GM21528 (cell line): ENCODE results near the gene CD247.
A peak's percentile ranks its signal among the peaks of the same experiment; 100 is the strongest.
"Not testable (repeated sequence)": the region's sequence is repeated elsewhere in the genome, so short reads cannot be mapped to it uniquely, and the experiment has no call there.

Experiments used
- ATAC-seq: cut with Tn5 transposase; IDR thresholded peaks from one replicate; pipeline ENCODE4 v1.9.1; 2021; ENCODE audit warnings: mild to moderate bottlenecking, moderate library complexity; ENCODE audit not compliant: unreplicated experiment, low FRiP score

Gene CD247

DNA sequence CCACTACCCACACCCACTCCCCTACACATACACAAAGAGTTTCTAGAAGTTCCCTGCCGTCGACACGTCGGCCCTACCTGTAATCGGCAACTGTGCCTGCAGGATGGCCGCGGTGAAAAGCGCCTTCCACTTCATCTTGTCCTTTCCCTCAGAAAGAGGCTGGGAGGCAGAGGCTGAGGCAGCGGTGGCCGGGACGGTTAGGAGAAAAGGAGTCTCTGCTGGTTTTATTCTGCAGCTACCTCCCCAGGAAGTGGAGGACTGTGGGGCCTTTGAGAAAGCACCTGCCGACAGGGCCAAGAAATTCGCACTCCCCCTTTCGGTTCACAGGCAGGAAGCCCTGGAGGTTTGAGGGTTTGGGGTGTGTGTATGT is at the start of gene CD247:
Gene CD247, minus strand, starts transcription at position 199 of the 370 bp plus-strand sequence. Its CDS starts 64 bp downstream, at position 135.
- no peak for ATAC-seq

- no peak for ATAC-seq
Measured at GRCh38 chr1:167567663-167568062, 49.3 kb upstream of the CD247 start.

DNA sequence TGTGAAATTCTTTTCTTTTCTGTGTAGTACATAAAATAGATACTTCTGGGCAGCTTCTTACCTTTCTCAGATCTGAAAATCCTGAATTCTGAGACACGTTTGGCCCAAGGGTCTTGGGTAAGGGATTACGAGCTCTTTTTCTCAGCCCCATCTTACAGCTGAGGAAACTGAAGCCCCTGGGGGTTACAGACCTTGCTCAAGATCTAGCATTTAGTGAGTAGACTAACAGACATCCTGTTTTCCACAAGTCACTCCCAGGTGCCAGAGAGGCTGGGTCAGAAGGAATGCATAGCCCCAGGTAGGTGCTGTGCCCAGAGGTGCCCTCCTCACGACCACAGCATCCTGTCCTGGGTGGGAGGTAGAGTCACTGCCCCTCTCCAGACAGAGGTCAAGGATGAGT is 48.4 kb upstream of the CD247 start:
- ATAC-seq, result no peak

DNA sequence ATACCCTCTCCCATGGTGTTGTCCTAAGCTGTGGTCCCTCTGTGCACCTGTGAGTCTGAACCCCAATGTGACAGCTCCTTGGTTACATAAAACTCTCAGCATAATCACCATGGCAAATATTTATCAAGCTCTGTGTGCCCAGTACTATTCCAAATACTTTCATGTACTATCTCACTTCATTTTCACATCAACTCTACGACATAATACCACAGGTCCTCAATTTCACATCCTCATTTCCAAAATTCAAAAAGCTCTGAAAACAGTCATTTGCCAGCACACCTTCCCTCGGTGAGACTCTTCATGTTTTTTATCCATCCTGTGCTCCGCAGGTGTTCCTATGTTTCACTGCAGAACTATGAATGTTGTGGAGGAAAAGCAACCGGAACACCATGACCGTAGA is 47.6 kb upstream of the CD247 start:
- no peak for ATAC-seq

- no peak for ATAC-seq
Measured at GRCh38 chr1:167564612-167565270, 46.4 kb upstream of the CD247 start.

GRCh38 chr1:167563579-167564246 is 45.4 kb upstream of the CD247 start:
- no peak for ATAC-seq

- no peak for ATAC-seq
Measured at GRCh38 chr1:167562702-167563101, 44.4 kb upstream of the CD247 start.

- ATAC-seq, result no peak
Measured at GRCh38 chr1:167561753-167562152, 43.4 kb upstream of the CD247 start.

DNA sequence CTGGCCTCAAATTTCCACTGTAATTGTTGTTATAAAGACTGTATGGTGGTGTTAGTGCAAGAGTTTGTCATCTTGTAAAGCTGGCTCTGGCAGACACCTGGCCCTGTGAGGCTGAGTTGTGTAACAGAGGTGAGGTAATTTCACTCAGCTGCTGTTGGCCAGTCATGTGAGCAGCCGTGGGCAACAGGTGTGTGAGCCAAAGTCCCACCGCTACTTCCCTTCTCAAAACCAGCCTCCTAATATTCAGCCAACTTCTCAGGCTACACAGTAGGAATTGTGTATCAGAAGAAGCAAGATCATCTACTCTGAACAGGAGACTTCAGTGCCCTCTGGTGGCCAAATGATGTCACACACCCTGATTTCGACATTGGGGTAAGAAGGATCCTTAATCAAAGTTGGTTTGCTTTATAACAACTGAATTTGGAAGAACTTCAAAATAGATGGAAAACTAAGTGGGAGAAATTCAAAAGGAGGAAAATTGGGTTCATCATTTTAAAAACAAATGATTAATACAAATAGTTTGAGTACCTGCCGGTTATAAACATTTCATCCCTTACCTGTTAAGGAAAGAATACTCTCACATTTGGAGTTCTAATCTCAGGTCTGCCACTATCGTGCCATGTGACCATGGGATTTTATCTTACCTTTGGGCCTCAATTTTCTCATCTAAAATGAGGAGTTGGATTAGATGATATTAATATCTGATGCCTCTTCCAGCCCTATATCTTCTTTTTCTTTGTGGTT is 37.8 kb upstream of the CD247 start:
- no peak for ATAC-seq

- not testable (repeated sequence) for ATAC-seq
Measured at GRCh38 chr1:167555072-167555471, 36.7 kb upstream of the CD247 start.

DNA sequence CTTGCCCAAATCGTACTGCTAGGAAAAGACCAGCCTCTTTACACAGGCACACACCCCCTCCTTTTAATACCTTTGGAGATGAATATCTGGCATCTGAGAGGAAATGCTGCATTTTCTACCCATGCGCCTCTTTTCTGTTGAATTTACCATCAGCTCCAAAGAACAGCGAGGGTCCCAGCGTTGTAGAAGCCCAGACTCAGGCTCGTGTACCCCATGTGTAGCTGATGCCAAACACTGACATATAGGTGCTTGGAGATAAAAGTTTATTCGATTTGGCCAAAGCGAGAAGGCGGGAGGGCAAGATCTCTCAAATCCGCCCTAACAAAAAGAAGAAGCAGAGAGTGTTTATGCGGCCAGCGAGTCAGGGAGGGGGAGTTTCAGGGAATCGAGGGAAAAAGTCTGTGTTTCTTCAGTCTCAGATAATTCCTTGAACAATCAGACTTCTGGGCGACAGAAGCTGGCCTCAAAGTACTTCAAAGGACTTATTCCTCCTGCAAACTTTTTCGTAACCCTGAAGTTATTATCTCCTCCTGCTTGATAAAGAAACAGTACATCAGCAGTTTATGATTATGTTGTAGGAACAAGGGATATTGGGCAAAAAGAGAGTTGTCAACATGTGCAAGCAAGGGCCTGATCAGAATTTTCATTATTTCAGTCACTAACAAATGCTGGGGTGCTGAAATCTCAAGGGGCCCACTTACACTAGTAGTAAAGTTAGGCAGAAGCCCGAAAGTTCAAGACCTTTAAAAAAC is 35.9 kb upstream of the CD247 start:
- peak; percentile 19 for ATAC-seq

DNA sequence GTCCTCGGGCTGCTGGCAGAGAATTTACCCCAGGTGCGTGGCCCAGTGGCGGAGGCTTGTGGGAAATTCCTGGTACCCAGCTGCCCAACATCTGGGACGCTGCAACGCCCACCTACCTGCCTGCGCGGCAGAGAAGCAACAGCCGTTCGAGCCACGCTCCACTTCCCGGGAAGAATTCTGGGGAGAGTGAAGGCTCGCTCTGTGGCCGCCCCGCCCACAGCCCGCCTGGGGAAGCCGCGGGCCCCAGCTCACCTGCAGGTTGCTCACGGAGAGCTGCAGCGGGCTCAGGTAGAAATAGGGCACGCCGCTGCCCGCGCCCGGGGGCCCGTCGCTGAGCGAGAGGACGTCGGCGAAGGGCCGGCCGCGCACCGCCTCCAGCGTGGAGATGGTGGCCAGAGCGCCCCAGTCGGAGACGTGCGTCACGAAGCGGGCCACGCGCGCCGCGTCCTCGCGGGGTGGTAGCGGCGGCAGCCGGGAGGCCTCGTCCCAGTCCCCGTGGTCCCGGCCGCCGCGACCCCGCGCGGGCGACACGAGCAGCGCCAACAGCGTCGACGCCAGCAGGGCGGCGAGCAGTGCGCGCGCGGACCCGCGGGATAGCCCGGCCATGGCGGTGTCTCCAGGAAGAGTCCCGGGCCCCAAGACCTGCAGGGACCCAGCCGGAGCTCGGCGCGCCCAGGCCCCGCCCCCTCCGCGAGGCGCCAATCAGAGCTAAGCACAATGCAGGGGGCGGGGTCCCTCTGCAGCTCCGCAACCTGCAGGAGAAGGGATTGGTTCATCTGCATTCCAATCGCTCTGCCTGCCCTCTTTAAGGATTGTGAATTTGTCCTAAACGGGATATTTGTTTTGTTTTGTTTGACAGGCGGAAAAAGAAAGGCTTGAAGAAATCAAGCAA is 35.1 kb upstream of the CD247 start, which contains the start of gene CREG1:
Gene CREG1, minus strand, starts transcription at position 627 of the 892 bp plus-strand sequence.
- peak; percentile 96 for ATAC-seq

- ATAC-seq, result no peak
Measured at GRCh38 chr1:167551362-167551761, 33.0 kb upstream of the CD247 start.

GRCh38 chr1:167548059-167548932 is 30.0 kb upstream of the CD247 start:
- no peak for ATAC-seq

GRCh38 chr1:167546935-167547334 is 28.6 kb upstream of the CD247 start:
- ATAC-seq, result no peak

DNA sequence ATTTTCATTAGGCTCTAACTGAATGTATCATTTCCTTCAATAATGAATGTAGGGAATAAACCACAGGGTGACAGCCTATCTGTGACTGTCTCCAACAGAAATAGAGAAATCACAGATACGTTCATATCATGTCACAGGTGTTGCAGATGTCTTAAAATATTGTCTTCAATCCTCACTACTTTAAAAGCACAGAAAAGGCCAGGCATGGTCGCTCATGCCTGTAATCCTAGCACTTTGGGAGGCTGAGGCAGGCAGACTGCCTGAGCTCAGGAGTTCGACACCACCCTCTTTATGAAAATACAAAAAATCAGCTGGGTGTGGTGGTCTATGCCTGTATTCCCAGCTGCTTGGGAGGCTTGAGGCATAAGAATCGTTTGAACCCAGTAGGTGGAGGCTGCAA is 27.0 kb upstream of the CD247 start:
- no peak for ATAC-seq

DNA sequence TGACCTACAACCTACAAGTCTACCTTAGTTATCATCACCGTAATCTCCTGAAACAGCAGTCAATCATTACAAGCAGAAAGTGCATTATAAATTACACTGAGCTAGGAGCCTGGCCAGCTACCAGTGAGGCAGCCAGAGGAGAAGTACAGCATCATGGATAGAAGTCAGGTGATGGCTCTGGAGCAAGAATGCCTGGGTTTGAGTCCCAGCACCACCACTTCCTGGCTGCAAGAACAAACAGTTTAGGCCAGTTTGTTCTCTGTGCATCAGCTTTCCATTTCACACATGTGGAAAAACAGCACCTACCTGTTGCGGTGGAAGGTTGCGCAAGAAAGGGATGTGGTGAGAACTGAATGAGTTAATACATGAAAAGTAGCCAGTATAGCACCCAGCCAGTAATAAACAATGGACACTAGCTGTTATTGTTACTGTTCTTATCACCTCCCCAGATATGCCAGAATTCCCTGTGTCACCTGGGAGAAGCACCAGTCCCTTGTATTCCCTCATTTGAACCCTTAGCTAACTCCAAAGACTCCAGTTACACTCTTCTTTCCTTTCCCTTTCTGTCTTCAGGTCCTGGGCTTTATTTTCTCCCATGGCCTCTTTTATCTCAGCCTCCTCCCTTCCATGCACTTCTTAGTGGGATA is 26.2 kb upstream of the CD247 start:
- ATAC-seq, result no peak

- ATAC-seq, result no peak
Measured at GRCh38 chr1:167543199-167543990, 25.1 kb upstream of the CD247 start.
